Posterior vena cava (tissue), 2 donors: ENCODE measurements around the gene NSD1. TPM values are rescaled to one million over a fixed set of nuclear protein-coding genes. Genes with fewer than 3 reads are reported as not detected.

ENCODE experiments used
- DNase-seq: peaks from one replicate; pipeline ENCODE4 v3.0.0-alpha.2; 2020; ENCODE audit warnings: low spot score
- intact Hi-C, 2 donors: fragments of 100-400 bp; cut with DNase I; formaldehyde crosslinking; loops; one replicate each; pipeline versions ENCODE4 v1.14.1 to v1.14.2; 2022 to 2023
- total RNA-seq, 2 donors: library from RNA; stranded (reverse); fragmentation: NEBNext Ultra II Directional; extraction: Animal tissue kit (Norgen Biotek cat#: 25700); gene quantifications; one replicate each; pipeline ENCODE4 v1.2.1, GENCODE V29; 2021
- donor health status: DM: yes; HTN: yes; CAD: no.
- donor health status: DM: yes; HTN: yes; CAD: no.

The NSD1 gene
- total RNA-seq, 2 donors from 2014 or later = 60.5 to 67.6 TPM

DNA sequence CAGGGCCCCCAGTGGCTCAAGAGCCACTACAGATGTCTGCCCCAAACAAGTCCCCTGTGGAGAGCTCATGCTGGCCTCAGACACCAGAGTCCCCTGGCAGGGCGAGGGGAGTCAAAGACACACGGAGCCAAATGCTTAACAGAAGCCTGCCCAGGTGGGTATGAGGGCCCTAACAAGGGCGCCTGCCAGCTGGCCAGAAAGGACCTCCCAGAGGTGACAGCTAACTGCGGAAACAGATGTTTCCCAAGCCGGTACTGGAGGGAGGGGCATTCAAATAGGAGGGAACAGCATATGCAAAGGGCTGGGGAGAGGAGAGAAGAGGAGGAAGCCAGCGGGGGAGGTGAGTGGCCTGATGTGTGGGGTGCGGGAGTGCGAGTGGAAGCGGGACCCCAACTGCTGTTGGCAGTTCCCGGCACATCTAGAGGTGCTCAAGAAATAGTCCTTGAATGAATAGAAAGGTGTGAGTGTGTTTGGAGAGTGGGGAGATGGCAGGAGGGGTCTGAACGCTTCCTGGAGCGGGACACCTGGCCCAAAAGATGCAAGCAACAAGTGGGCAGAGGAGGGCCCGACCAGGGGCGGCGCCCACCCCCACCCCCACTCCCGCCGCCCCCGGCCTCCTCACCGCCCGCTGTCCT is 177.3 kb downstream of the NSD1 start:
- intact Hi-C loops = loop anchor here in 1 of 2 donors (10.0 kb wide), 1 partner anchor 74 kb away; the partner anchor contains the start of gene SLC34A1
- peak; percentile 77 for DNase-seq

DNA sequence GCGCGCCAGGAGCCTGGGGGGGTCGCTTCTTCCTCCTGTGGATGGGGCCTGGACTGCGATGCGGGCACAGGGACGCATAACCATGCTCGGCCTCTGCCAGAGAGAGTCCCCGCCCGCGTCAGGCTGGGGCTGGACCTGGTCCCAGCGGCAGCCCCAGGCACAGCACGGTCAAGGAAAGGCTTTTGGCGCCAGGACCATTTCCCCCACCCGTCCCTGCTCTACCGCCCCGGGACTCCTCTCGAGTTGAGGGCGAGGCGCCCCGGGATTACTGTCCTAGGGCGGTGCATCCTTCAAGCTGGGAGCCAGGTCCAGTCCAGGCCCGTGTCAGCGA is 177.8 kb downstream of the NSD1 start:
- intact Hi-C loops = loop anchor here in 1 of 2 donors (10.0 kb wide), 1 partner anchor 73 kb away; the partner anchor contains the start of gene SLC34A1
- no peak for DNase-seq

DNA sequence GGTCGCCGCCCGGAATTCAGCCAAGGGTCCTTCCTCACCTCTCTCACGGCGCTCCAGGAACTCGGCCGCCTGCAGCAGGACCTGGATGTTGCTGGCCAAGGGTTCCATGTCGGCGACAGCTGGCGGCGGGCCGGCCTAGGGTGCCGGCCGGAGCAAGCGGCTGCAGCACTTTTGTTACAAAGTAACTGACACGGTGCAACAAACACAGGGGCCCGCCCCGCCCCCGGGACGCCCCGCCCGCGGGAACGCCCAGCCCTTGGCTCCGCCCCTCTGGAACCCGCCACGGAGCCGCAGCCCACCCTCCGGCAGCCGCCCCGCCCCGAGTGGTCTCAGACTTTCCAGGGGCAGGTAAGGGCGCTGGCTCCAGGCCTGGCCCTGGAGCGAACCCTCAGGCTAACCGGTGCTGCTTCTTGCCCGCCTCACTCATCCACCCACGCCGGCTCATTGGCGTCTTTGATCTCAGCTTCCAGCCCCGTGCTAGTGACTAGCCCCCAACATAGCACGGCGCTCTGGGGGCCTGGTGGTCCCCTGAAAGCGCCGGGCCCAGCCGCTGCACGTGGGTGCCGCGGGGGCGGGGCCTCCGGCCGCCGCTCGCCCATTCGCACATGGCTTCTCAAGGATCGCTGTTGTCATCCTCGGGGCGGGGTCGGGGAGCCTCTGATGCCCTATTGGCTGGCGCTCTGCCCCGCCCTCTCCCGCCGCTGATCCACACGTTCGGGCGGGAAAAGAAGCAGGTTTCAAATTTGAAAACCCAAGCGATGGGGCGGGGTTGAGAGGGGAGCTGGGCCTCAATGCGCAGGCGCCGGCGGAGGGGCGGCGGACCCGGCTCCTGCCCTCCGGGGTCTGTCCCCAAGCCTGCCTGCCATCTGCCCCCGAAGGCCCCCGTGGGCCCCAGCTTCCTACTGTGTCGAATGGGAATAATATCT is 178.4 kb downstream of the NSD1 start, which contains the start of gene MXD3:
Gene MXD3 (minus strand): TSS at position 176 of the 926 bp plus-strand sequence. CDS start 68 bp downstream, at position 108.
- intact Hi-C loops = loop anchor here in 1 of 2 donors (10.0 kb wide), 1 partner anchor 73 kb away; the partner anchor contains the start of gene SLC34A1
- peak; percentile 99 for DNase-seq

DNA sequence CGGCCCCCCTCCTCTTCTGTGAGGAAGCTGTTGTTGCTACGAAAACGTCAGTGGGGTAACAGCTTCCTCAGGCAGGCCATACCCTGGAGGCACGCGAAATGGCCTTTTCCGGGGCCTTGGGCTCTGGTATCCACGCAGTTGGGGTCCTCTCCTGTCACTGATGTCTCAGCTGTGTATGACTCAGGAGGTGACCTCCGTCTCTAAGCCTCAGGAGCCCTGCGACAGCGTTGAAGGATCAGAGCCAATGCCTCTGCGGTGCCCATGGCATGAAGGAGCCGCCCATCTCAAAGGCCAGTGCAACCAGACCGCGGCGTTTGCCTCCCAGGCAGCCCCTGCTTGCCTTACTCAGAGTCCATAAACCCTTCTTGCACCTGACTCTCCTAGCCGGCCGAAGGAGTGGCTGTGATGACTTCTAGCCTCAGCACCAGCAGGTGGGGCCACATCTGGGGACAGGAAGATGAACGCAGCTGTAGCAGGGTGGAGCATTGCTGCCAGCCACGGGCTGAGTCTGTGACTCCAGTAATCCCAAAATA is 179.1 kb downstream of the NSD1 start:
- peak; percentile 81 for DNase-seq
- intact Hi-C loops = loop anchor here in 1 of 2 donors (10.0 kb wide), 1 partner anchor 72 kb away; the partner anchor contains the start of gene SLC34A1

DNA sequence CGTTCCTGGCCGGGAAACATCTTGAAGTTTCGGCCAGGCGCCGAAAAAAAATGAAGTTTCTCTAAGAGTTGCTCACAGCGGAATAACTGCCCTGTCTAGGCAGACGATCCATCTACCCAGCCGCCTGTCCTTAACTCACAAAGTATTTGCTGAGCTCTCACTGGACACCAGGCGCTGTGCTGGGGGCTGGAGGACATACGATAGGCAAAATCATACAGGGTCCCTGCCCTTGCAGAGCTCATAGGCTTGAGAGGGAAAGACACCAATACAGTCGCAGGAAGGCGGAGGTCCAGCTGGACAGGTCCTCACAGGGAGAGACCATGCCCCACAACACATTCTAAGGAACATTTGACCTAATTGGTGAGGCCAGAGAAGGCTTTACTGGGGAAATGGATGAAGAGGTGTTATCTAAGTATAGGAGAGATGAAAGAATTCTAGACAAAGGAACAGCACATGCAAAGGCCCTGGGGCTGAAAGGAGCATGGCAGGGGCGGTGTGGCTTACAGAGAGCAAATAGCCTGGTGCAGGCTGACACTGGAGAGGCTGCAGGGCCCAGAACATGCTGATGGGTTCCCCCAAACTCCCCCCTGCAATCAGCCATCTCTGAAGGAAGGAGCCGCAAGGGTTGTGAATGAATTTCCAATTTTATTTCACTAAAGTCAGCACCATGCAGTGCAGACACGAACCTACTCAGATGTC is 180.1 kb downstream of the NSD1 start:
- DNase-seq = peak; percentile 38
- intact Hi-C loops = loop anchor here in 1 of 2 donors (10.0 kb wide), 1 partner anchor 71 kb away; the partner anchor contains the start of gene SLC34A1

DNA sequence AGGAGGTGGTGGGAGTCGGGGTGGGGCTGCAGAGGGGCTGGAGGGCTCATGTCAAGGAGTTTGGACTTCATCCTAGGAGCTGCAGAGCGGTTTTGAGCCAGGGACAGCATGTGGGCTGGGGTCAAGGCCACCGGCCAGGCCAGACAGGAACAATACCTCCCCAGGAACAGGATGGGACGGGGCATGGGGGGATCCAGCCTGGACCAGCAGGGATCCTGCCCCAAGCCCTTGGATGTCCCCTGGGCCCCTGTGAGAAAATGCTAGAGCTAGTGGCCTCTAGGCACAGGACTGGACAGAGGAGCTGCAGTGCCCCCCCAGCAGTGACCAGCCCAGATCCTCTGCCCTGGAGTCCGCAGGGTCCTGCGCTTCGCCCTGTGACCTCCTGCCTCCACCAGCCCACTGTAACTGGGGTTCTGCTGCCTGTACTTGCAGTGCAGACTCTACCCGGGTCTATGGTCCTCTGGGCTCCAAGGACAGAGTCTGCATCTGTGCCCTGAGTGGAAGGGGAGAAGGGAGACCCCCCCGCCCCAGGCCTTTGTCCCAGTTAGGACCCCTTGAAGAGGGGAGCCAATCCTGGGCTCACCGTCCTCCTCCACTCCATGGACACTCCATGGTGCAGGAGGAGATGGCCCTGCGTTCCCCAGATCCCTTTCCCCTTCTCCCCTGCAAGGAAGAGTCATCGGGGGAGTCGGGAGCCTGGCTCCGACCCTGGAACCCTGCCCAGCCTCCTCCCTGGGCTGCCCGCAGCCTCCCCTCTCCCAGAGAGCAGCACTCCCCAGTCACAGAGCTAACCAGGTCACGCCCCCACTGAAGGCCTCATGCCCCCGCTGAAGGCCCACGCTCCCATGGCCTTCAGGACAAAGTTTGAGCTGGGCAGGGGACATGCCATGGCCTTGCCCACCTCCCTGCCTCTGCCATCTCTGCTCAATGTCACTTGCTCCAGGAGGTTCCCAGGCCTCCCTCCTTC is 181.1 kb downstream of the NSD1 start:
- DNase-seq = peak; percentile 72
- intact Hi-C loops = loop anchor here in 1 of 2 donors (10.0 kb wide), 1 partner anchor 70 kb away; the partner anchor contains the start of gene SLC34A1

DNA sequence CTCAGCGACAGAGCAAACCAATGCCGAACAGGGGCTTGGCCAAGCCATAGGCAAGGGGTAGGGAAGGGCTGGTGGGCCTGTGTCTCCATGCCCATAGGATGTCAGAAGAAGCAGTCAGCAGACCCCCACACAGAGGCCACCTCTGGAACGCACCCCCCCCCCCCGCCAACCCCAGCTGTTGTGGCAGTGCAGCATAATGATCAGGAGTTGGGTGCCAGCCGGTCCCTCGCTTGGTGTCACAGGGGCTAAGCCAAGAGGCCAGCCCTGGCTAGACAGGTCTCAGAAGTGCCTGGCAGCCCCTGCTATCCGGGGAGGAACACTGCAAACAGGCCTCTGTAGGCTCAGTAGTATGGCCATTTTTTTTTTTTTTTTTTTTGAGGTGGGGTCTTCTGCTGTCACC is 181.8 kb downstream of the NSD1 start:
- DNase-seq = peak; percentile 53
- intact Hi-C loops = loop anchor here in 1 of 2 donors (10.0 kb wide), 1 partner anchor 69 kb away; the partner anchor contains the start of gene SLC34A1

DNA sequence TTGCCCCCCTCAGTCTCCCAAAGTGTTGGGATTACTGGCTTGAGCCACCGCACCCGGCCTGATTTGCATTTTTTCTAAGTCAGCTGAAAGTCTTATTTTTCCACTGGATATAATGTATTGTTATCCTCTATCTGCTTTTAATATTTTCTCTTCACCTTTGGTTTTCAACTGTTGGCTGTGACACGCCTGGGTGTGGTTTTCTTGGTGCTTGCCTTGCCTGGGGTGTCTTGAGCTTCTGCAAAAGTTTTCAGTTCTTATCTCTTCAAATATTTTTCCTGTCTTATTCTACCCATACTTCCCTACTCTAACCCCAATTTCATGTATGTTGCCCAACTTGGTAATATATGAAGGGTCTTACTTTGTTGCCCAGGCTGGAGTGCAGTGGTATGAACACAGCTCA is 182.4 kb downstream of the NSD1 start:
- DNase-seq = peak; percentile 15

DNA sequence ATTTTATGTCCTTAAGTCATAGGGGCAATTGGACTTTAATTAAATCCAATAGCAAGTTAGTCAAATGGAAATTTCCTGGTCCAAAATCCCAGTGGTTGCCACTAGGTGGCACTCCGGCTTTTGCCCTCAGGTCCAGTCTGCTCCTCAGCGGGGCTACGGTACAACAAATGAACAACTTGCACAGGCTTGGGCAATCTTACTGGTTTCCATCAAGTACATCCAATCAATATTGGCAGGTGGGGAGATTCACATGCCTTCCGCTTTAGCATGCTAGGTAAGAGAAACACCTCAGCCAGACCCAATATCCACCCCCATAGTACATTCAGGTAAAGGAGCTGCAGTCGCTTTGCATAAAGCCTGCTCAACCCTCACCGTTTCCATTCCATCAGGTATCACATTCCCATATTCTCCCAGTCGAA is 184.4 kb downstream of the NSD1 start:
- DNase-seq = peak; percentile 88
- intact Hi-C loops = loop anchor here in 1 of 2 donors (10.0 kb wide), 1 partner anchor 67 kb away; the partner anchor contains the start of gene SLC34A1

More for the DNA sequence above, 182.4 kb downstream of the NSD1 start:
- intact Hi-C loops = loop anchor here in 1 of 2 donors (10.0 kb wide), 1 partner anchor 69 kb away; the partner anchor contains the start of gene SLC34A1

DNA sequence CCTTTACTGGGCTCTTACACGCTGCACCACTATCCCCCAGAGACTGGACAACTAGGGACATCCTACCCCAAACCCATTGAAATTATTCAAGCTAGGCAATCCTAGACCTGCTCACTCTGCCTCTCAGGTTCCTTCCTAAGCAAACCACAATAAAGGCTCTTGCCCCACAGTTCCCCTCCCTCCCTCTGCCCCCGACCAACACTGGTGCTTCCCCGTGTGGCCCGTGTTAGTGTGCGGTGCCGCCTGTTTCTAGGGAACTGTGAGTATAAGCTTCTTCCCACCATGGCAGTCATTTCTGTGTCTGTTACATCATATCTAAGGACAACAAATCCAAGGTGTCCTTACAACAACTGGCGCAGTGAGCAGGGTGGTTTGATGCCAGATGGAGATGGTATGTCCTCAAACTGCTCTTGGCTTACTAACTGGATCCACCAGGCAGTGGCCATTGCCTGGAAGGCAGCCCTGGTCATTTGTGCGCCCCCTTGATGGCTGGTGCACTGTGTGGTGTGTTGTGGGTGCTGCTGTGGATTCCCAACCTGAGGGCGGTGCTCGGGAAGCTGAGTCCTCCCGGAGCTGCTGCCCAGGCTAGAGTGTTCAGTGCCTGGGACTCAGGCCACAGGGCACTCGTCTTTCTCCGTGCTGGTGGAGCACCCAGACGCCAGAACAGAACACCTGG is 186.5 kb downstream of the NSD1 start:
- intact Hi-C loops = loop anchor here in 1 of 2 donors (10.0 kb wide), 1 partner anchor 65 kb away; the partner anchor contains the start of gene SLC34A1
- DNase-seq = peak; percentile 70

DNA sequence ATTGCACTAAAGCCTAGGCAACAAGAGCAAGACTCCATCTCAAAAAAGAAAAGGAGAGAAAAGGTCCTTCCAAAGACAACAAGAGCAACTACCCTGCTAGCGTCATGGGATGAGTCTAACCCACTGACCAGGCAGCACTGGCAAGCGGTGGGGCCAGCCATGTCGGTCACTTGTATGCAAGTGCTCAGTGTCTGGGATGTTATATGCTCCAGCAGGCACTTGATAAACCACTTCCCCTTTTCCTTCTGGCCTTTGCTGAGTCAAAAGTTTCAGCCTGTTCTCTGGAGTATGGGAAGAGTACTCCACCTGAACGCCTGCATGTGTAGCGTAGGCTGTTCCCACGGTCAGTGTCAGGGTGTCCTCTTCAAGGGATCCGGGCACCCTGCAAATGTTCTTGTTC is 187.3 kb downstream of the NSD1 start:
- intact Hi-C loops = no loop called here

DNA sequence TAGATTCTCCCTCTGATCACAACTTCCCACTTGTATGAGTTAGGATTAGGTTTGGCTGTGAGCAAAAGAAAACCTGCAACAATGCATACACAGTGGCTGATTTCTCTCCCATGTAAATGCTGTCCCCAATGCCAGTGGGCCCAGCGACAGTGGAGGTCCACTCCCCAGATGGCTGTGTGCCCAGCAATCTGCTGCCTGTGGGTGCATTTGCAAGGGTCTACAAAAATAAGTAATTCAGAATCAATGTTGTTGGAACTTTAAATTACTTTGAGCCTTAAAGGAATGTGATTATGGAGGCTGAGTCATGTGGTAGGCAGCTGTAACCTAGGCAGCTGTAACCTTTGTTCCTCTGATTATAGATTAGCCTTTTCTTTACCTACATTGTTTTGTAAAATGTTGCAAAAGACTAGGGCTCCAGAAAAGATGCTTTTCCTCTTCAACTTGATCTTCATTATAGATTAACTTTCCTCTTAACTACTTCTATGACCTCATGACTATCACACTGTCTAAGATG is 192.4 kb downstream of the NSD1 start:
- intact Hi-C loops = no loop called here
- DNase-seq = peak; percentile 14

More for the DNA sequence above, 187.3 kb downstream of the NSD1 start:
- DNase-seq = peak; percentile 58

DNA sequence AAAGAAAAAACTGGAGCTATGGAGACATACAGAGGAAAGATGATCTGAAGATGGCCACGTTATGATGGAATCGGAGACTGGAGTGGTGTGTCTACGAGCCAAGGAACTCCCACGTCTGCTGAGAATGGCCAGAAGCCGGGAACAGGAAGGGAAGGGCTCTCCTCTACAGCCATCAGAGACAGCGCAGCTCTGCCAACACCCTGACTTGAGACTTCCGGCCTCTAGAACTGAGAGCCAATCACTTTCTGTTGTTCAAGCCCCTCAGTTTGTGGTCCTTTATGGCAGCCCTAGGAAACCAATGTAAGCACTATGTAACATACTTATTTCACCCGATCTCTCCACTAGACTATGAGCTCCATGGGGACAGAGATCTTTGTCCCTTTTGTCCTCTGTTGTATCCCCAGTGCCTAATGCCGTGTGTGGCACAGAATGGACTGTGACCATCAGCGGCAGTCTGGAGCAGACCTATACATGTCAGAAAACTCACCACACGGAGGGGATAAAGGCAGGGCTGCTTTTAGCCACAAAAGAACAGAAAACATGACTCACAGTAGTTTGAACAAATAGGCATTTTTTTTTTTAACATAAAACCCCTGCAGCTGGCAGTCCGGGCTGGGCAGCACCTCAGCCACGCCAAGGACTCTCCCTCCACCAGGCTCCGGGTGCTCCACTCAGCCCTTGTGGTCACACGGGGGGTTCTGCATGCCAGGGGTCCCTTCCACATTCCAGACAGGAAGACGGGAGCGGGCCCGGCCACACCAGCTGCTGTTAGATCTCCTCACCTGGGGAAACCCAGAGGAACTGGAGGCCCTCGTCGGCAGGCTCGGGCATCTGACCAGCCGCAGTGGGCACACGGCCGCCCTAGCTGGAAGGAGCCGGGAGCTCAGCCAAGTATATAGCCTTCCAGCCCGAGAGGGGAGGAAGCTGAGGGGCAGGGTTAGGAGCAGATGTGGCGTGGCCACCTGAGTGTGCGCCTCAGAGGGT is 194.3 kb downstream of the NSD1 start:
- DNase-seq = peak; percentile 90

DNA sequence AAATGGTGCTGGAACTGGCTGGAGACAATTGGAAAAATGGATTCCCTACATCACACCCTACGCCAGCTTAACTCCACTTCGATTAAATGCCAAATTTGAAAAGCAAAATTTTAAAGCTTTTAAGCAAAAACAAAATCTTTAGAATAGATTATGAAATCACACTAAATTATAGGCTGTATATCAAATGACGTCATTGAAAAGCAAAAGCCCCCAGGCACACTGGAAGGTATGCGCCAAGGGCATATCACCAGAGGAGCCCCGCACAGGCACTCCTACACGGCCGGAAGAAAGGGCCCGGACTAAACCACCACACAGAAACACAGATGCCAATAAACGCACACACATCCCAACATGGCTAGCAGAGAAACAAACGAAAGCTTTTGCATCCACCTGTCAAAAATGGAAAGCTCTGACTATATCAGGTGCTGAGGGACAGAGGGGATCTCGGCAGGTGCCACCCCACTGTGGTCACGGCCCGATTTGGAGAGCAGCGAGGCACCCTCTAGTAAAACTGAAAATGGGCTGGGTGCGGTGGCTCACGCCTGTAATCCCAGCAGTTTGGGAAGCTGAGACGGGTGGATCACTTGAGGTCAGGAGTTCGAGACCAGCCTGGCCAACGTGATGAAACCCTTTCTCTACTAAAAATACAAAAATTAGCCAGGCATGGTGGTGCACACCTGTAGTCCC is 195.1 kb downstream of the NSD1 start:
- peak; percentile 57 for DNase-seq

More for the DNA sequence above, 194.3 kb downstream of the NSD1 start:
- intact Hi-C loops = loop anchor here in 1 of 2 donors (1.0 kb wide), 1 partner anchor 12 kb away; no protein-coding TSS in a partner anchor

DNA sequence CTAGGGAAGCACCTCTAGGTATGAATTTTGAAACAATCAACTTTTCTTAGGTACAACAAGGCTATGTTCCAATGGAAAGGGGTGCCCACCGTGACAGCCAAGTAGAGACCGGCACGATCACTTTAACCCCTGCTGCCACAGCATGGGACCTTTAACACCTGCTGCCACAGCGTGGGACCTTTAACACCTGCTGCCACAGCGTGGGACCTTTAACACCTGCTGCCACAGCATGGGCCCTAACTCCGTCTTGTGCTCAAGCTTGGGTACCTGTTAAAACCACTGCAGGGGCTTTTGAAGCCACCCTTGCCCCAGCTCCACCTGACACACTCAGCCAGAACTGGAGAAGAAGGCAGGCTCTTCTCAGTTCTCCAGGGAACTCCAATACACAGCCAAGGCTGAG is 196.3 kb downstream of the NSD1 start:
- intact Hi-C loops = loop anchor here in 1 of 2 donors (5.0 kb wide), 1 partner anchor 418 kb away; no protein-coding TSS in a partner anchor
- peak; percentile 35 for DNase-seq

More for the DNA sequence above, 195.1 kb downstream of the NSD1 start:
- intact Hi-C loops = no loop called here
